VCaP (cell line): ENCODE measurements around the gene RBBP8NL.

ENCODE experiments used
- H3K27ac ChIP-seq: fragments of 450-650 bp; 2 replicates; pipeline ENCODE4 v1.5.1; 2017
- CTCF ChIP-seq: fragments of 450-650 bp; conservative IDR thresholded peaks from 2 replicates; pipeline ENCODE4 v1.5.1; 2017; ENCODE audit warnings: mild to moderate bottlenecking, moderate library complexity

The RBBP8NL gene

GRCh38 chr20:62452475-62453095 is 25.2 kb upstream of the RBBP8NL start:
- no peak overlapping the region for H3K27ac ChIP-seq
- no peak for TF ChIP-seq CTCF

- no peak for TF ChIP-seq CTCF
- no peak overlapping the region for H3K27ac ChIP-seq
Observed at GRCh38 chr20:62451970-62452369, 24.6 kb upstream of the RBBP8NL start.

- TF ChIP-seq CTCF = no peak
- no peak overlapping the region for H3K27ac ChIP-seq
Observed at GRCh38 chr20:62451156-62451767, 23.9 kb upstream of the RBBP8NL start.

GRCh38 chr20:62449951-62450691 is 22.8 kb upstream of the RBBP8NL start:
- TF ChIP-seq CTCF = peak; percentile 32

GRCh38 chr20:62448788-62449187 is 21.4 kb upstream of the RBBP8NL start:
- TF ChIP-seq CTCF = no peak
- H3K27ac ChIP-seq = no peak overlapping the region

More at GRCh38 chr20:62449951-62450691, 22.8 kb upstream of the RBBP8NL start:
- H3K27ac ChIP-seq = no peak overlapping the region

- H3K27ac ChIP-seq = no peak overlapping the region
- TF ChIP-seq CTCF = no peak
Observed at GRCh38 chr20:62448038-62448437, 20.7 kb upstream of the RBBP8NL start.
